H1 (cell line): ENCODE results near the gene DOCK9. TPM values are rescaled to one million over a fixed set of nuclear protein-coding genes. Genes with fewer than 3 reads are reported as not detected.

Experiments used
- BCL11A ChIP-seq, 2 experiments: IDR thresholded peaks; one replicate each; pipeline ENCODE4 v1.6.1; 2011; ENCODE audit warnings: low read depth in 2 of 2, low read length in 2 of 2, mild to moderate bottlenecking in 2 of 2
- CHD2 ChIP-seq: IDR thresholded peaks from 2 replicates; pipeline ENCODE4 v1.6.1; 2012; ENCODE audit warnings: low read length, improper control_type of control experiment
- CHD7 ChIP-seq: fragments of 300-600 bp; sonication (generic); IDR thresholded peaks from 2 replicates; pipeline ENCODE4 v1.7.1; 2012; ENCODE audit warnings: low read length, moderate library complexity, mild to moderate bottlenecking, inconsistent platforms; ENCODE audit not compliant: insufficient replicate concordance
- GABPA ChIP-seq: IDR thresholded peaks from 2 replicates; pipeline ENCODE4 v1.6.1; 2011; ENCODE audit warnings: mild to moderate bottlenecking, low read length, moderate library complexity, borderline replicate concordance; ENCODE audit not compliant: insufficient read depth
- GTF2F1 ChIP-seq: IDR thresholded peaks from 2 replicates; pipeline ENCODE4 v1.6.1; 2012; ENCODE audit warnings: low read depth, low read length, improper control_type of control experiment, borderline replicate concordance
- RFX5 ChIP-seq: IDR thresholded peaks from 2 replicates; pipeline ENCODE4 v1.6.1; 2011; ENCODE audit warnings: low read depth, low read length, improper control_type of control experiment, borderline replicate concordance
- TAF7 ChIP-seq: optimal IDR thresholded peaks from 2 replicates; pipeline ENCODE3; 2011; ENCODE audit warnings: low read depth, mild to moderate bottlenecking, inconsistent platforms, low read length, moderate library complexity, borderline replicate concordance
- polyA plus RNA-seq, 7 experiments: library from polyadenylated mRNA; depleted of rRNA in 3 of 7; stranded (reverse) in 5 of 7; unstranded in 2 of 7; fragments of >200 nt in 5 of 7; fragments of 200-250 nt in 2 of 7; gene quantifications; 1 replicate in 5 of 7; 2 replicates in 1 of 7; 4 replicates in 1 of 7; pipeline versions ENCODE4 v1.2.1 to v1.2.3, GENCODE V29; 2011 to 2013; ENCODE audit warnings: missing spikeins in 2 of 7, mixed read lengths in 2 of 7
- total RNA-seq: library from RNA; stranded (reverse); fragmentation: NEBNext Ultra II Directional; extraction: Animal tissue kit (Norgen Biotek cat#: 25700); gene quantifications from 2 replicates; pipeline ENCODE4 v1.2.1, GENCODE V29; 2021
- TF ChIP-seq, protein P1 (sequence below): IDR thresholded peaks from 2 replicates; pipeline ENCODE4 v1.6.1; 2012; ENCODE audit warnings: inconsistent platforms

DOCK9 gene
- total and polyA plus RNA-seq, 2 of the 8 experiments (the other 6 are each of a cell fraction or from before 2014, with no cell fraction given) = 21.6 to 31.5 TPM

DNA sequence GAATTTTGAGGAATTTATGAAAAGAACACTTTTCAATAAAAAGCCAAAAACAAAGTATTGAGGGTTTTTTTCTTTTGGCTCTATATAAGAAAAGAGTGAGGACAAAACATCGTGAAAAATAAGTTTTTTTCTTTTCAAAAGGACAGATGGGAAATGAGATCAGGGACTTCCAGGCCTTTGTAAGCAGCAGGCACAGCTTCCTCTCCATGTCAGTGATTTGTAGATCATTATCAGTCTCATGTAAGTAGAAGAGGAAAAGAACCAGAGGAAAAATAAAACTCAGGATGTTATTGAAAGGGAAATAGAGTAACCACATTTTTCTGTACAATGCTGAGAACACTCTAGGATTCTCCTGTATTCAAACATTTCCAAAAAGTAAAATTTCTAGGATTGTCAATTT is 29.9 kb downstream of the DOCK9 start (continued):
- TF ChIP-seq CHD7 = no peak
- no peak for TF ChIP-seq GTF2F1
- TF ChIP-seq BCL11A (IDR thresholded peaks at IDR 0.05; ENCODE audit: low read depth in 2 of 2, low read length in 2 of 2) = no peak
- TF ChIP-seq, protein P1, sequence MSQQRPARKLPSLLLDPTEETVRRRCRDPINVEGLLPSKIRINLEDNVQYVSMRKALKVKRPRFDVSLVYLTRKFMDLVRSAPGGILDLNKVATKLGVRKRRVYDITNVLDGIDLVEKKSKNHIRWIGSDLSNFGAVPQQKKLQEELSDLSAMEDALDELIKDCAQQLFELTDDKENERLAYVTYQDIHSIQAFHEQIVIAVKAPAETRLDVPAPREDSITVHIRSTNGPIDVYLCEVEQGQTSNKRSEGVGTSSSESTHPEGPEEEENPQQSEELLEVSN = no peak
- no peak for TF ChIP-seq CHD2
- TF ChIP-seq TAF7 = no peak
- no peak for TF ChIP-seq RFX5
- TF ChIP-seq GABPA = no peak
- TF ChIP-seq, all 59 proteins: peak for 0
